Measurements from ENCODE around the gene PTPRK. TPM values are rescaled to one million over a fixed set of nuclear protein-coding genes. Genes with fewer than 3 reads are reported as not detected.
"Not testable (repeated sequence)": the region's sequence is repeated elsewhere in the genome, so short reads cannot be mapped to it uniquely, and the experiment has no call there.

PTPRK gene
- total and polyA plus RNA-seq, 2 of the 8 experiments (the other 6 are each of a cell fraction or from before 2014, with no cell fraction given) = 11.4 to 47.3 TPM

DNA sequence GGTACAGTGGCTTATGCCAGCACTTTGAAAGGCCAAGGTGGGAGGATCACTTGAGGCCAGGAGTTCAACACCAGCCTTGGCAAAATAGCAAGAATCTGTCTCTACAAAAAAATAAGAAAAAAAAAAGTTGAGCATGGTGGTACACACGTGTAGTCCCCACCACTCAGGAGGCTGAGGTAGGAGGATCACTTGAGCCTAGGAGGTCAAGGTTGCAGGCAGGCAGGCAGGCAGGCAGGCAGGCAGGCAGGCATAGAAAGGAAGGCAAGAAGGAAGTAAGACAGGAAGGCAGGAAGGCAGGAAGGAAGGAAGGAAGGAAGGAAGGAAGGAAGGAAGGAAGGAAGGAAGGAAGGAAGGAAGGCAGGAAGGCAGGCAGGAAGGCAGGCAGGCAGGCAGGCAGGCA, 85.6 kb downstream of the PTPRK start:
- H3K14ac ChIP-seq (ENCODE audit: insufficient read length); H4K91ac ChIP-seq (replicated peaks; ENCODE audit: insufficient read length, low read length); H2BK120ac ChIP-seq (replicated peaks; ENCODE audit: low read depth, low read length); H3K27me3 ChIP-seq (replicated peaks in 1 of 4; ENCODE audit: control insufficient read depth in 3 of 4, extremely low read depth in 1 of 4, insufficient read depth in 3 of 4, low read length in 3 of 4); H3K23me2 ChIP-seq (ENCODE audit: low read depth, low read length); H3K9me3 ChIP-seq (ENCODE audit: insufficient read depth in 2 of 2, low read depth in 1 of 2, low read length in 1 of 2); H3K56ac ChIP-seq (replicated peaks; ENCODE audit: insufficient read length, low read depth, low read length); H2BK5ac ChIP-seq (ENCODE audit: low read depth, low read length); H2BK20ac ChIP-seq (ENCODE audit: low read length); H3K4ac ChIP-seq (replicated peaks; ENCODE audit: insufficient read length, low read depth, low read length); FAIRE-seq; H4K8ac ChIP-seq (ENCODE audit: extremely low read depth, insufficient read depth, low read length); H3K9ac ChIP-seq (replicated peaks in 1 of 4; ENCODE audit: extremely low read depth in 1 of 4, low read depth in 3 of 4, low read length in 3 of 4); H4K20me1 ChIP-seq (replicated peaks in 1 of 2; ENCODE audit: control insufficient read depth in 1 of 2, insufficient read depth in 2 of 2, low read length in 2 of 2); H3K23ac ChIP-seq (ENCODE audit: insufficient read length); H3K4me2 ChIP-seq (ENCODE audit: insufficient read depth in 1 of 2, low read depth in 2 of 2, low read length in 2 of 2); H2AK5ac ChIP-seq (ENCODE audit: low read depth, low read length); H3K4me3 ChIP-seq (ENCODE audit: extremely low read depth in 1 of 4, insufficient read depth in 2 of 4, low read depth in 3 of 4, low read length in 4 of 4); H2BK15ac ChIP-seq (ENCODE audit: low read length); H3K18ac ChIP-seq (ENCODE audit: extremely low read depth, low read length); H3K27ac ChIP-seq (ENCODE audit: low read depth, low read length); H2BK12ac ChIP-seq (ENCODE audit: low read depth, low read length); H2AFZ ChIP-seq (ENCODE audit: low read length); DNase-seq (ENCODE audit: low read depth in 1 of 2, low spot score in 2 of 2); H4K5ac ChIP-seq (ENCODE audit: insufficient read length, low read depth, low read length); H3K36me3 ChIP-seq (ENCODE audit: control insufficient read depth in 2 of 4, insufficient read depth in 4 of 4, low read length in 3 of 4); H3K79me1 ChIP-seq (ENCODE audit: low read depth, low read length): not testable (repeated sequence)
- WGBS, 2 experiments (ENCODE audit: extremely low coverage in 1 of 2, insufficient coverage in 1 of 2, insufficient read length in 1 of 2, insufficient replicate concordance in 2 of 2, low coverage in 1 of 2, low lambda C conversion rate in 2 of 2, missing lambda C conversion rate in 1 of 2) = 90% methylated on average over 1 of the region's 1 CpG; no CpG with 5 or more reads in 1 of the 2 experiments
- CTCF ChIA-PET (ENCODE audit: partially characterized antibody) = interaction anchor here (0.6 kb wide), 1 partner anchor 10 kb away, joined by 3 read pairs; no protein-coding TSS in a partner anchor
- Histone ChIP-seq H3K4me1 (replicated peaks in 1 of 4; ENCODE audit: control insufficient read depth in 3 of 4, insufficient read depth in 4 of 4, low read length in 3 of 4) (peaks cover 0 to 17% (median 6%) of the 10 kb centered on the region in 4 experiments; a peak in 5 of 7 replicates), H3K79me2 (ENCODE audit: control insufficient read depth in 1 of 2, insufficient read depth in 2 of 2, low read length in 2 of 2) (peaks cover 0 to 23% of the 10 kb centered on the region in 2 experiments; a peak in 2 of 4 replicates)
- POLR2A ChIA-PET (ENCODE audit: partially characterized antibody) = interaction anchor here (1.0 kb wide), 1 partner anchor 8 kb away, joined by 3 read pairs; no protein-coding TSS in a partner anchor
